Measurements from ENCODE around the gene SPATS2L.
A peak's percentile ranks its signal among the peaks of the same experiment; 100 is the strongest.

The SPATS2L gene, protein sequence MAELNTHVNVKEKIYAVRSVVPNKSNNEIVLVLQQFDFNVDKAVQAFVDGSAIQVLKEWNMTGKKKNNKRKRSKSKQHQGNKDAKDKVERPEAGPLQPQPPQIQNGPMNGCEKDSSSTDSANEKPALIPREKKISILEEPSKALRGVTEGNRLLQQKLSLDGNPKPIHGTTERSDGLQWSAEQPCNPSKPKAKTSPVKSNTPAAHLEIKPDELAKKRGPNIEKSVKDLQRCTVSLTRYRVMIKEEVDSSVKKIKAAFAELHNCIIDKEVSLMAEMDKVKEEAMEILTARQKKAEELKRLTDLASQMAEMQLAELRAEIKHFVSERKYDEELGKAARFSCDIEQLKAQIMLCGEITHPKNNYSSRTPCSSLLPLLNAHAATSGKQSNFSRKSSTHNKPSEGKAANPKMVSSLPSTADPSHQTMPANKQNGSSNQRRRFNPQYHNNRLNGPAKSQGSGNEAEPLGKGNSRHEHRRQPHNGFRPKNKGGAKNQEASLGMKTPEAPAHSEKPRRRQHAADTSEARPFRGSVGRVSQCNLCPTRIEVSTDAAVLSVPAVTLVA

DNA sequence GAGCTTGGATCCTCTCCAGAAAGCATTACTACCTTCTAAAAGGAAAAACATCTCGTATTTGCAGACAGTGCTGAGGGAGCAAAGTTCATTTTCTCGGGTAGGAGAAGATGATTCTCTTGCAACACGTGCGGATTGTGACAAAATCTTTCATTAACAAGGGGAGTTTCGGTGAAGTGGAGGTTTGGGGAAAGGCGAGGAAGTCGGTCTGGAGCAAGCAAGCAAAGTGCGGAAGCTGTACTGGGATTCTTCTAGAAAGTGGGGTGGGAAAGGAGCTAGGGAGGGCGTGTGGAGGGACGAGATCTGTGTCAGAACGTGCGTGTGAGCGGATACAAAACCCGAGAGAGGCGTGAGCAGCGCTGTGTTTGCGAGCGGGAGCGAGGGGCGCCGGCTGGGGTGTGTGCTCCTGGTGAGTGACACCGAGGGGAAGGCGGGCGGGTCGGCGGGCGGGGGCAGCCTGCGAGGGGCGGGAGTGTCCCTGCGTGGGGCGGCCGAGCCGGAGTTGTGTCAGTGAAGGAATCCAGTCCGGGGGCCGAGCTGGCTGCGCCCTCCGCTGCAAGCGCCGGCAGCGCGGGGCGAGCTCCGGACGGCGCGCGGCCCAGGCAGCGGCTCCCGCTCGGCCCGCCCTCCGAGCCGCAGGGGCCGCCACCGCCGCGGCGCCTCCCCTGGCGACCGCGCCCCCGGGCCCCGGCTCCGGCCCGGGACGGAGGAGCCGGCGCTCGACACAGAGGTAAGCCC, at the start of gene SPATS2L:
SPATS2L (plus strand) TSS at position 498 of the 735 bp plus-strand sequence. CDS start 82,552 bp downstream, outside the sequence.
- peak; percentile 29 for DNase-seq

DNA sequence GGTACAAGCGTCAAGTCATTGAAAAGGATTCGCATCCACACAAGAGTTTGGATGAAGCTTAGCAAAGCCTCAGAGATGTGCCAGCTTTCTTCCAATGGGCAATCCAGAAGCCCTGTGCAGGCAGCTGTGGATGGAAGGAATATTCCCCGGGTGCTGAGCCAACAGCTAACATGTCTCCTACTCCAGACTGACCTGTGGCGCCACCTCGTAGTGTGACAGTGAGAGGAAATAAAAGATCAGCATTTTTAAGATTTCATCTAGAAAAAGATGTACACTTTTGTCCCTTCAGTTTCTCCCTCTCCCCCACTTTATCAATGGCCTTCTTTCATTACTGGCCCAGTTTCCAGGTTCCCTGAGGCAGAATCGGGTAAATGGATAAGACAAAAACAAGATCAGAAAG, 48.9 kb upstream of the SPATS2L start:
- DNase-seq, result no peak

DNA sequence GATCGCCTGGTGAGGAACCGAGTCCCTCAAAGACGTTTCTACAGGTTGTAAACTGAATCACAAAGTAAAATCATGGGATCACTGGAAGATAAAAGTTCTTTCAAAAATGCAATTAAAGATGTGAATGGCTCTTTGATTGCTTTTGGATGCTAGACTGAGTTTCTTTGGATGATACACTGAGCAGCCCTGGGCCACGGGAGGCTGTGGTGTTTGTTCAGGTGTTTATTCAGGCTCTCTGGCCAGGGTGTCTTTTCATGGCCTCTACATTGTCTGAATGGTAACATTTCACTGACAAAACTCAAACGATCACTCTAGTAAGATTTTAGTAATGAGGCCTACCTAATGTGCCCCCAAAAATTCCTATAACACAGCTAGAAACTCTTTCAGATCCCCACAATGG, 48.4 kb upstream of the SPATS2L start:
- DNase-seq, result no peak

DNA sequence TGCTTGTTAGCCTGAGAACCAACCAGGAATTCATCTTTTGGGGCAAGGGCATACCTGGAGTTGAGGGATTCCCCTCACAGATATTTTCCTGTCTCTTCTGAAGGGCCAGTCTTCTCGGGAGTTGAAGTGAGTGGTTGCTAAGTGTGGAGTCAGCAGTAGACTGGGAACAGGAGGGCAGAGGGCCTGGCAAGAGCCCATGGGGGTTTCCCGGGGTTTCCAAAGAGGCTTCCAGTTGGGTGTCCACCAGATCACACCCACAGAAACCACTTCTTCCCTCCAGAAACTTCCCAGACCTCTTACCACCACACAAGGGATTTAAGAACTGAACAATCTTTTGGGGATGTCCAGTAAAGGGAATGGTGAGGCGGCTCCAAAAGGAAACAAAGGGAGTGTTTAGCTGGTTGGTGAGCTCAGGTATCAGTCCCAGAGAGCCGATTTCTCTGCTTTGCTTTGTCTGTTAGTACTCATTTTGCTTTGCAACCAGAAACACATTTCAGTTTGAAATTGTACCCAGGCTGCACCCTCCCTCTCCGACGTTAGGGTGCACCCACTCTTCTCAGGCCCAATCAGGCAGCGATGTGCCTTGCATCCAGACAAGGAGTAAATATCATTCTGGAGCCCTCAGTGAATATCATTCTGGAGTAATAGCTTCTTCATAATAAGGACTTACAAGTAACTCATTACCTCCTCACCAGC, 47.5 kb upstream of the SPATS2L start:
- DNase-seq, result no peak

DNA sequence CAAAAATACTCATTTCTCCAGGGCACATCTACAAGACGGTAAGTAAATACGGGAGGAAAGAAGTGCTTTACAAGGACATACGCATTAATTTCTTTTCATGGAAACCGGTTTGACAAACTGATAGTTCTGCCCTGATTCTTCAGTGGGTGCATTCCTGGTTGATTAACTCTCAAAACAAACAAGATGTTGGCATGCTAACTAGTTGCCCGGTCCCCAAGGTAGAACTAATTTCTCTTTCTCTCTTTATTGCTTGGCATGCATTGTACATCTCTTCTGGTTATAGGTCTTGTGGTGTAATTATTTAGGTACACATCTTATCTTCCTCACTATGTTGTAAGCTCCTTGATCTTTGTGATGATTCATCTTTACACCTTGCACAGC, 46.9 kb upstream of the SPATS2L start:
- DNase-seq, result no peak

DNA sequence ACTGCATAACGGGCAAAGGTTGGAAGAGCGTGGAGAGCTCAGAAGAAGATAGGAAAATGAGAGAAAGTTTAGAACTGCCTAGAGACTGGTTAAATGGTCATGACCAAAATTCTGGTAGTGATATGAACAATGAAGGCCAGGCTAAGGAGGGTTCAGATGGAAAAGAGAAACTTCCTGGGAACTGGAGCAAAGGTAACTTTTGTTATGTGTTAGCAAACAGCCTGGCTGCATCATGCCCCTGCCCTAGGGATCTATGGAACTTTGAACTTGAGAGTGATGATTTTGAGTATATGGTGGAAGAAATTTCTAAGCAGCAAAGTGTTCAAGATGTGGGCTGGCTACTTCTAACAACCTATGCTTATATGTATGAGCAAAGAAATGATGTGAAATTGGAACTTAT, 44.4 kb upstream of the SPATS2L start:
- no peak for DNase-seq

DNA sequence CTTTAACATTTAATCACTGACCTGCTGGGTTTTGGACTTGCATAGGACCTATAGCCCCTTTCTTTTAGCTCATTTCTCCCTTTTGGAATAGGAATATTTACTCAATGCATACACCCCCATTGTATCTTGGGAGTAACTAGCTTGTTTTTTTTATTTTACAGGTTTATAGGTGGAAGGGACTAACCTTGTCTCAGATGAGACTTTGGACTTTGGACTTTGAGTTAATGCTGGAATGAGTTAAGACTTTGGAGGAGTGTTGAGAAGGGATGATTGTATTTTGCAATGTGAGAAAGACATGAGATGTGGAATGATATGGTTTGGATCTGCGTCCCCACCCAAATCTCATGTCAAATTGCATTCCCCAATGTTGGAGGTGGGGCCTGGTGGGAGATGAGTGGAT, 43.2 kb upstream of the SPATS2L start:
- no peak for DNase-seq

DNA sequence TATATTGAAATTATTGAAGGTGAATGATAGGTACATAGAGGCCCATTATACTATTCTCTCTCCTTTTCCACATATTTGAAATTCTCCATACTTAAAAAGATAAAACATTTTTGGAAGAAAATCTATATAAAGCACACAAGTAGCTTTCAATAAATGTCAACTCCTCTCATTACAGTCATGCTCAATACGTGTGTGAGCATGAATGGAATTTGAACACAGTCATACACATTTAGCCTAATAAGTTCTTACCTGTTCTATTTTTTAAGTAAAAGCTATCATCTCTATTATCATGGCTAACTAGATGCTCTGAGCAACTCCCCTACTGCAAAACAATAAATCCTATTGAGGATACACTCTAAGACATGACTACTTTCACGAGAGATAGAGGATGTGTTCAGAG, 41.9 kb upstream of the SPATS2L start:
- DNase-seq, result no peak

DNA sequence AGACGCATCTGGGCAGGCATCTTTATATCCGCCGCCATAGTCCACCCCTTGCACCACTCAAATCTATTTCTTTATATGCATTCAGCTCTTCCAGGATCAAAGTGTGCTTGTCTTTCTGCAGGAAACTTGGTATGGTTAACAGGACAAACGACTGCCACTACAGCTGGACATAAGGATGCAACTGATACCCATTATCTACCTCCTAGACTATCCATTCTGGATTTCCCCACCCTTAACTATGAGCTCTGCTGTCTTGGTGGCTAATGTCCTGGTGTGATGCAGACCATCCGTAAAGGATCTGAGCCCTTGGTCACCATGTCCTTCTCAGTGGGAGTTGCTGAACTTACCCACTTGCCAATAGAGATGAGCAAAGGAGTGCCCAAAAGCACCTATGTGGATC, 40.1 kb upstream of the SPATS2L start:
- no peak for DNase-seq

DNA sequence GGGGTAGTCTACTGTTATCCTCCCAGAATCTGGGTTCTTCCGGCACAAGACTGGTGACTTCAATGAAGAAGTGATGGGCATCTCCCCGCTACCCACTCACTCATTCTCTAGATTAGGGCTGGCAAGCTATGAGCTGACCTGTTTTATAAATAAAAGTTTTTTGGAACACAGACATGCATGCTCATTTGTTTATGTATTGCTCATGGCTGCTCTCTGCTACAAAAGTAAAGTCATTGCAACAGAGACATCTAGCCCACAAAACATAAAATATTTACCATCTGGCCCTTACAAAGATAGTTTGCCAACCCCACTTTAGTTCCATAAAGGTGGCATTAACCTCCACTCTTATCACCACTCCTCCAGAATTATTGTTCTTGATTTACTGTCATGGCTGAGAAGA, 39.1 kb upstream of the SPATS2L start:
- DNase-seq, result no peak

DNA sequence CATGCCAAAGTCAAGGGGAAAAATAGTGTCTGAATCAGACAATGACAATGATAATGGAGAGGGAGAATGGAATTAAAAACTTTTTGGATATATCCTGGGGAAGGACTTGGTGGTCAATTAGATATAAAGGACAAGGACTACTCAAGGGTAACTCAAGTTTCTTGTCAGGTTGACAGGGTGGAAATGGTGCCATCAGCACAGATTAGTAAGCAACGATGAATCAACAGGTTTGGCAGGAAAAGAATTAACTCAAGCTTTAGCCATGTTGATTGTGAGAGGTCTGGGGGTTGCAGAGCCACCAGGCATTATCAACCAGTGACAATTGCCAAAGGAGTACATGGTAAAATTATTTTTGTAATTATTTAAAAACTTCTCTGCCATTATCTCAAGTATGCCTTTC, 35.8 kb upstream of the SPATS2L start:
- DNase-seq, result no peak

DNA sequence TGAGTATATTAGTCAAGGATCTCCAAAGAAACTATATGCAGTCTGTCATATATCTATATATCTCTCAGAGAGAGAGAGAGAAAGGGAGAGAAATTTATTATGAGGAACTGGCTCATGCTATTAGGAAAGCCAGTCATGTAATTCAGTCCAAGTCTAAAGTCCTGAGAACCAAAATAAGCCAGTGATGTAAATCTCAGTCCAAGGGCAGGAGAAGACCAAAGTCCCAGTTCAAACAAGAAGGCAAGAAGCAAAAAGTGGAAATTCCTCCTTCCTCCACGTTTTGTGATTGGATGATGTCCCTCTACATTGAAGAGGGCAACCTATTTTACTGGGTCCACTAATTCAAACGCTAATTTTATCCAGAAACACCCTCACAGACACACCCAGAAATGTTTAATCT, 34.2 kb upstream of the SPATS2L start:
- no peak for DNase-seq

DNA sequence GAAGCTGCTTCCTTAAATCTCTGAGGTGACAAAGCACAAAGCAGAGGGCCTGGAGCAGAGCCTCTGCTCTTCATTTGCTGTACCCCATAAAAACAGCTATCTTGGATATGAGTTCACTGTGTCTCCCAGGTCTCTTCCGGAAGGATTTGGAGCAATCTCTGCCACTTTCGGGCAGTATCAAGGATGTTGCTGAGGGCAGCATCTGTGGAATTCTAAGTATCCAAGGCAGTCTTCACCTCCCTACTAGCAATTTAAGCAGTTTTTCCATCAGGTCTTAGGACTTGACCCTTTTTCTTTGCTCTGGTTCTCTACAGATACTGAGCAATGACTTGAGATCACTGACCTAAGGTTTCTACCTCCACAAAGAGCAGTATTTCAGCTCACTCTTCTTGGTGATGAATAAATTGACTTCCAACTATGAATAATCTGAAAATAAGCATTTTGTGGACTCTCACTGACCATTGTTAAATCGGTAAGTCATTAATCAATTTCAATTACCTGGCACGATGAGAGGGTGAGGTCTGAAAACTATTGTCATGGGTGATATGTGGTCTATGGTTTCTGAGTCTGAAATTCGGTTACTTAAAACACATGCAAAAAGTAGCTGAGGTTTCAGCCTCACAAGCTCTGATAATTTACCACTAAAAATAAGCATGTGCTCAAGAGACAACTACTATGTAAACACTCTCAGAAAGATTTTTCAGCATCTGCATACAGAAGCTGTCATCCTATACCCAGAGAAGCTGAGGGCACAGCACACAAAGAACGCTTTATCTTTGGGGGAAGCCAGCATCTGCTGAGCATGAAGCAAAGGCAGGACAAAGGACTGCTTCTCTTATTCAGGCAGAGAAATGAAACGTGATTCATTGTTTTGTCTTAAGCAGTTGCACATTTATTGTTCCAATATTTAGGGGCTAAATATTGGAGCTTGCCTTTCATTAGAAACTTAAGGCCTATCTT, 32.1 kb upstream of the SPATS2L start:
- DNase-seq, result no peak

DNA sequence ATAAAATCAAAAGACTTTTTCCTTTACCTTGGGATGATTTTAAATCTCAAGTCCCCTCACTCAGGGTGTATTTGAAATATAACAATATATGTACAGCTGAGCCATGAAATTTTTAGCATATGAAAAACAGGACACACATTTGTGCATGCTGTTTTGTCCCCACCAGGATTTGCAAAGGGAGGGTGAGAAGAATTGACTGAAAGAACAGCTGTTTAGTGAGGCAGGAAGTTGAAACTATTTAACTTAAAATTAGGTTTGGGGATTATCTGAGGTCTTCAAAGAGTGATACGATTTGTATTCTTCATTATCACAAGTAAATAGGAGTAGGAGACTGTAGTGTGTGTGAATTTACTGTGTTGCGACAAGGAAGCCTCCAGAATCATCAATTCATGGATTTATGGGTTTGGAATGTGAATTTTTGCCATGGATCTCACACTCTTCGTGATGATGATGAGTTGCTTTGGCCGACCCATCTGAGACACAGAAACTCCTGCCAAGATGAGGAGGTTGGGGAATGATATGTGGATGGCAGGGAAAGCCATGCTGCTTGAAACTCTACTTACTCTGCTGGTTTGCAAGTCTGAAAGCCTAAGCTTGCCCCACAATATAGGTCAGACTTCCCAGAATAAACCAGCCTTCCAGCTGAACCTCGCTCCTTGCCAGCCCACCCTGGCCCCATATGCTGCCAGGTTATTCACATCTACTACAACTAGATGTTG, 31.0 kb upstream of the SPATS2L start:
- no peak for DNase-seq

DNA sequence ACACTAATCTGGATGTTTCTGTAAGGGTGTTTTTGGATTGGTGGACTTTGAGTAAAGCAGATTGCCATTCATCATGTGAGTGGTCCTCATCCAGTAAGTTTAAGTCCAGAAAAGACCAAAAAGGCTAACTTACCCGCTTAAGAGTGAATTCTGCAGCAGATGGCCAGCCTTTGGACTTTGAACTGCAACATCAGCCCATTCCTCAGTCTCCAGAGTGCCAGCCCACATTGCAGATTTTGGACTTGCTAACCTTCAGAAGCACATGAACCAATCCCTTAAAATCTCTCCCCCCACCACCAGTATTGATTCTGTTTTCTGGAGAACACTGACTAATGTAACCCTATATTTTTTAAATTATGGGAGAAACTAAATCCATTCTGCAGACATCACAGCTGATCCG, 30.0 kb upstream of the SPATS2L start:
- no peak for DNase-seq

DNA sequence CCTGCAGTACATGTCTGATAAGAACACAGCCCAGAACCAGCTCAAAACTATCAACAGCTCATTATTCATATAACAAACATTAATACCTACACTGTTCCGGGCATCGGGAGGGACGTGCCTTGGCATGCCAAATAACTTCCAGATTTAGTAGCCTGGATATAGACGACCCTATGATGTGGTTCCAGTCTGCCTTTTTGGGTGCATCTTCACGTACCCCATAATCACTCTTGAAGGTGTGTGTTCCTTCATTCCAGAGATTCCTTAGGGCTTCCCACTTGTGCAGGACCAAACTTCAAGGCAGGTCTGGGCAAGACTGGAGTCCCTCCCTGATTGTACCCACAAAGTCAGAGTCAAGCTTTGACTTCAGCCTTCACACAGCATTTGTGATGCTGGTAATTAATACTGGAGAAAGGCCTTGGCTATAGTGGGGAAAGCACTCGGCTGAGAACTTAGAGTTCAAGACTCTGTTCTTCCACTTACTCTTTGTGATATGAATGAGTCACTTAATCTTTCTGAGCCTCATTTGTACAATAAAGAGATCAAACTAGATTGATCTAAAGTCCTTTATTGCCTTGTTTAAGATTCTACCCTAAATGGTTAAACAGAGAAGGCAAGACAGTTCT, 27.7 kb upstream of the SPATS2L start:
- no peak for DNase-seq

DNA sequence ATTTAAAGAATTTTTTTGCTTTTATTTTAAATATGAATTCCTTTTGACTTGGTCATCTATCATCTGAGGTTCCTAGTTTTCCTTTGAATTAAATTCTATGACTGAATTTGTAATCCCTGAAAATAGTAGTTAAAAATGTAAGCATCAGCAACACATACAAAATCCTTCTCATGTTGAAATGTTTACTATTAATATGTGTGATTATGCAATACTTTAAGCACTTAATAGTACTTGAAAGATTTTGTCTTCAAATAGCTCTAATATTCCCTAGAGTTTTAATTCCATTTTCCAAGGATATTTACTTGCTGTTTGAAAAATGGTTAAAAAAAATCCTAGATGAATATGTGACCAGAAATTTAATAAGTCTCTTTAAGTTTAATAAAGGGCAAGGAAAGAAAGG, 26.6 kb upstream of the SPATS2L start:
- DNase-seq, result no peak

DNA sequence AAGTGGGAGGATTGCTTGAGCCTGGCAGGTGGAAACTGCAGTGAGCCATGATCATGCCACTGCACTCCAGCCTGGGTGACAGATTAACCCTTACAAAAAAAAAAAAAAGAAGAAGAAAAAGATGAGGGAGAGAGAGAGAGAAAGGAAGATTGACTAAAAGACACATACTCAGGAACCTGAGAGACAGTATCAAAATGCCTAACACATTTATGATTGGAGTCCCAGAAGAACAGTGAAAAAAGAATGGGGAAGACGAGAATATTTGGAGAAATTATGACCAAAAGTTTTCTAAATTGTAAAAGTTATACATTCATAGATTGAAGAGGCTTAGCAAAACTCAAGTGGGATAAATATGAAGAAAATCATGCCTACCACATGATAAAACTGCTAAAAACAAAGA, 19.9 kb upstream of the SPATS2L start:
- DNase-seq, result no peak

DNA sequence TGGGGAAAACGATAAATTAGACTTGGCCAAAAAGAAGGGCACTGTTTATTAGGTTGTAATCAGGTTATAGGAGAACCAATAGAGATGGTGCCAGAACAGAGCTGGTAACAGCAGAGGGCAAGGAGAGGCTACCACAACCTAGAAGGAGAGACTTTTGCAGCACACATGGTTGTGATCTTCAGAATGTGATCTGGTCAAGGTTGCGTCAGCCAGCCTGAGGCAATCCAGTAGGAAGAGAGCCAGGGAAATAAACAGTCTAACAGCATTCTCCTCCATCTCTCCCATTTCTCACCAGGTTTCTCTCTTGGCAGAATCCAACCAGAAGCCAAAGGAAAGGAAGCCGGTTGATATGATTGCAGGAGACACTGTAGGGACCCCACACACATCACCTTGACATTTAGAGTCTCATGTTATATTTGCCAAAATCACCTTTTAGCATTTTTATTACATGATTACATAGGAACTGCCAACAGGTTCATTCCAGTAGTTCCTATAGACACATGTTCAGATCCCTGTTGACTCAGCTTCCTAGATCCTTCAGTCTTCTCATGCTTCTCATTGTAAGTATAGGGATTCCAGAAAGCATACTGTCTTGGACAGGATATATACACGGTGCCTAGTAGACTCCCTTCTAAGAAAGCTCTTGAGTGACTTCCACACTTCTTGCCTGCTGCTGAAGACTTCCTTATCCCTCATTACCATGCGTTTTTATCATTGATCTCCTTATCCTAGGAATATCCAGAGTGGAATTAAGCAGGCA, 17.6 kb upstream of the SPATS2L start:
- DNase-seq, result no peak

DNA sequence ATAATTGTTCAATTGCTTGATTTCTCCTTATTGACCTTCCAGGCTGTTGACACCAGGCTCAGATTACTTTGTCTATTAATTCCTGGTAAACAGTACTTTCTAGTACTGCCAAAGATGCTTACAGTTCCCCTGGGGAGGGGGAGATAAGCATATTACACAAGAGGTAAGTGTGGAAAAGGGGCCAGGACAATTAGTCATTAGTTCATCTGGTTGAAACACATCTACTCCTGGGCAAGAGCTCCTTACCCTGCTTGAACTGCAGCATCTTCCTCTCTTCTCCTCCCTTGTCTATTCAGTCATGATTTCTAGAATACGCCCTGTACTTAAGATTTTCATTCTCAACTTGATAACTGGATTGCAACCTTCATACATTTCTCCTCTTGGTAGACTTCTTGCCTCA, 10.4 kb upstream of the SPATS2L start:
- no peak for DNase-seq
